ENCODE measurements around the gene CDH5. TPM values are rescaled to one million over a fixed set of nuclear protein-coding genes. Genes with fewer than 3 reads are reported as not detected.

The CDH5 gene
- polyA plus RNA-seq, 1 of the 3 experiments (the other 2 are of a cell fraction) = not detected

- Histone ChIP-seq H3K9ac (no peak overlapping the region), H3K4me2 (no peak overlapping the region), H4K20me1 (ENCODE audit: insufficient read depth) (no peaks in the 10 kb centered on the region), H3K9me2 (no peaks in the 10 kb centered on the region), H2AFZ (ENCODE audit: low read depth) (no peak overlapping the region), H3K27ac (ENCODE audit: low read depth in 2 of 2, low read length in 1 of 2) (no peak overlapping the region), H3K36me3 (replicated peaks in 1 of 2; ENCODE audit: control insufficient read depth in 1 of 2, insufficient read depth in 2 of 2, low read length in 1 of 2) (no peaks in the 10 kb centered on the region), H3K4me1 (ENCODE audit: control insufficient read depth in 1 of 2, insufficient read depth in 2 of 2, low read depth in 1 of 2, low read length in 1 of 2) (peaks cover 0 to 11% of the 10 kb centered on the region in 2 experiments; a peak in 1 of 4 replicates), H3K27me3 (ENCODE audit: insufficient read depth) (peaks cover 54% of the 10 kb centered on the region), H3K4me3 (ENCODE audit: low read depth in 2 of 2, low read length in 1 of 2) (no peak overlapping the region), H3K79me2 (ENCODE audit: insufficient read depth) (no peaks in the 10 kb centered on the region), H3K9me3 (no peaks in the 10 kb centered on the region), H3F3A (replicated peaks; ENCODE audit: insufficient read depth) (peaks cover 4% of the 10 kb centered on the region)
- CTCF ChIA-PET = interaction anchor here (6.3 kb wide), 1 partner anchor 23 kb away, joined by 28 read pairs; no protein-coding TSS in a partner anchor
- WGBS (ENCODE audit: low lambda C conversion rate) = 48% methylated on average over 9 of the region's 9 CpGs
- peak; percentile 43 for DNase-seq
- POLR2A ChIA-PET = no interaction called here
- TF ChIP-seq POLR2AphosphoS5 (IDR thresholded peaks at IDR 0.05; ENCODE audit: low read depth, low read length) (no peak), SIN3A (IDR thresholded peaks at IDR 0.05; ENCODE audit: borderline replicate concordance, low read depth, low read length) (no peak), RAD21 (IDR thresholded peaks at IDR 0.05; ENCODE audit: low read length) (no peak), TAF1 (IDR thresholded peaks at IDR 0.05; ENCODE audit: borderline replicate concordance, low read depth, low read length) (no peak), IRF3 (IDR thresholded peaks at IDR 0.05; ENCODE audit: low read depth, low read length) (no peak), CHD2 (IDR thresholded peaks at IDR 0.05; ENCODE audit: low read length, partially characterized antibody) (no peak), JUND (IDR thresholded peaks at IDR 0.05) (no peak), NFIC (IDR thresholded peaks at IDR 0.05; ENCODE audit: borderline replicate concordance) (no peak), FOSL2 (IDR thresholded peaks at IDR 0.05; ENCODE audit: borderline replicate concordance, low read depth) (no peak), SMC3 (IDR thresholded peaks at IDR 0.05; ENCODE audit: low read depth, low read length) (no peak), FOXJ3 (CRISPR knock-in tag; IDR thresholded peaks at IDR 0.05) (no peak), GABPA (IDR thresholded peaks at IDR 0.05; ENCODE audit: low read depth) (no peak), REST (IDR thresholded peaks at IDR 0.05; ENCODE audit: low read depth, low read length) (no peak), TEAD4 (IDR thresholded peaks at IDR 0.05; ENCODE audit: borderline replicate concordance, insufficient read depth) (no peak)
These were observed 62.9 kb downstream of the CDH5 start for GRCh38 chr16:66429290-66429962.
